RPMI7951 (cell line): ENCODE results near the gene CBX4. TPM values are rescaled to one million over a fixed set of nuclear protein-coding genes. Genes with fewer than 3 reads are reported as not detected.

Experiments used
- DNase-seq: peaks from one replicate; pipeline ENCODE4 v3.0.0-alpha.2; 2012; ENCODE audit warnings: low read depth
- total RNA-seq: library from RNA; depleted of rRNA; stranded (reverse); fragments of >200 nt; shearing (Covaris generic); gene quantifications from 2 replicates; pipeline ENCODE4 v1.2.3, GENCODE V29; 2014; rRNA removed

Gene CBX4
- total RNA-seq, 1 experiment from 2014 or later: 10.8 TPM

- no peak for DNase-seq
Observed at GRCh38 chr17:79788989-79789942, 50.0 kb downstream of the CBX4 start.

DNA sequence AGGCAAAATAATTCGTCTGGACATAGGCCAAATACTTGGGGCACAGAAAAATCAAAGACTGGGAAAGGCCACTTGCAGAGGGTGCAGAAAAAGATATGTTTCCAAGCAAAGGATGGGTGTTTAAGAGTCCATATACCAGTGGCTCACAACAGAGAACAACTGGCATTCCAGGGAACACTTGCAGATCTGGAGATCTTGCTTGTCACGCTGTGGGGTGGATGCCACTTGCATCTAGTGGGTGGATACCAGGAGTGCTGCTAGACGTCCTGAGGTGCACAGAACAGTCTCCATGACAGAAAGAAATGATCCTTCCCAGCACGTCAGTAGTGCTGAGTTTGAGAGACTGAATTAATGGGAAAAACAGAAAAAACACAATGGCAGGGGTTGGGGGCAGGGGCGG, 50.8 kb downstream of the CBX4 start:
- DNase-seq: no peak

- no peak for DNase-seq
Observed at GRCh38 chr17:79786930-79787643, 52.2 kb downstream of the CBX4 start.

DNA sequence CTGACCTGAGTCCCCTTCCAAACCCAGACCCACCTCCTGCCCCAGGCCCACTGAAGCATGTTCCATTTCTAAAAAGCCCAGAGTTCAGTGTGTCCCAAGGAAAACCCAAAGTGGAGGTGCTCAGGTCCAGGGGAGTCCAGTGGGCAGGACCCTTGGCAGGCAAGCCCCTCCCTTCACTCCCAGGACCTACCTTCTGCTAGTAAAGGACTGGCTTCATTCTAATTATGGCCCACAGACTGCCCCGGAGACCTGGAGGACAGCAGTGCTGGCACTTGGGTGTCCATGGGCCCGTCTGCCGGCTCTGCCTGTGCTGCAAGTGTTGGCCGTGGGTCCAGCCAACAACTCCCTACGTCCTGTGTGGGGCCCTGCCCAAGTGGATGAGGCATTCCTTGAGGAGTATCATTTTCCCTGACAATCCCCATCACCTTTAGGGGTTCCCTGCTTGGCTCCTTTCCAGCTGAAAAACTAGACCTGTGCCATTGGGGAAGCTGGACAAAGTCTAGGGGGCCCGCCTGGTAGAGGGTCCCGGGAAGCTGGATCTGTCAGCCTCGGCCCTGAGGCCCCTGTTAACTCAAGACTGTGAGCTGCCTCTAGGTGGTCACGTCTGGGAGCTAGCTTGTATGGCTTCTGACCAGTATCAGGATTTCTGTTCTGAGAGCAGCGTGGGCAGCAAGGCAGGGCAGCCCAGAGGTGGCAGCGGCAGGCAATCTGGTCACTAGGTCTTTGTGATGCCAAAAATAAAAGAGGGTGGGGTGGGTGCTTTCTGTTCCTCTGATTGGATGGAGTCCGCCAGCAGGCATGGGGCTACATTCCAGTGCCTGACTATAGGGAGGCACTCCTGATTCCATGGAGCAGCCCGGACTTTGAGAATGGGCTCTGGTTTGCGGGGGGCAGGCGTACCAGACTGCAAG, 53.1 kb downstream of the CBX4 start:
- DNase-seq: no peak

GRCh38 chr17:79785017-79785899, 54.0 kb downstream of the CBX4 start:
- DNase-seq: no peak

GRCh38 chr17:79784353-79785016, 54.8 kb downstream of the CBX4 start:
- no peak for DNase-seq

GRCh38 chr17:79783891-79784290, 55.3 kb downstream of the CBX4 start:
- no peak for DNase-seq

Other genes with a start within 250 kb of the CBX4 start
- not detected in 2 replicates for gene RBFOX3, start 228.4 kb downstream of the CBX4 start, total RNA-seq
- not detected in 2 replicates for gene ENPP7, start 108.5 kb downstream of the CBX4 start, total RNA-seq
- gene CBX2, start 61.3 kb downstream of the CBX4 start, total RNA-seq: 5.0 and 6.1 TPM in 2 replicates
- gene CBX8, start 42.4 kb downstream of the CBX4 start, total RNA-seq: 3.8 and 5.8 TPM in 2 replicates
- gene TBC1D16, start 196.4 kb upstream of the CBX4 start, total RNA-seq: 8.9 and 10.7 TPM in 2 replicates
- 1.3 and 1.6 TPM in 2 replicates for gene CCDC40, start 197.2 kb upstream of the CBX4 start, total RNA-seq